MCF 10A (cell line): ENCODE data around the gene SUPV3L1. TPM values are rescaled to one million over a fixed set of nuclear protein-coding genes. Genes with fewer than 3 reads are reported as not detected.

Source experiments
- BruUV-seq: library from RNA; stranded (reverse); fragments of 400-500 nt; replicated peaks from 2 replicates; lab custom pipeline; 2021; lab: Mats Ljungman, UMichigan
- CTCF ChIA-PET: fragments of 300-600 bp; sonication (Branson Sonifier 250); formaldehyde crosslinking; extraction: SDS; loops from one replicate; lab custom pipeline; 2021; ENCODE audit warnings: antibody characterized with exemption, inconsistent platforms; lab: Yijun Ruan, JAX
- POLR2A ChIA-PET: fragments of 300-600, 350-650 bp; sonication (Branson Sonifier 250); formaldehyde crosslinking; extraction: SDS; loops from one replicate; lab custom pipeline; 2020; ENCODE audit warnings: antibody characterized with exemption, inconsistent platforms; lab: Yijun Ruan, JAX
- DNase-seq: peaks from one replicate; pipeline ENCODE4 v3.0.0-alpha.2; 2018; ENCODE audit not compliant: unreplicated experiment
- H3K27ac Mint-ChIP-seq: one replicate; pipeline ENCODE4 v1.8.0; 2022; ENCODE audit warnings: mild to moderate bottlenecking, low read depth, mixed read lengths; ENCODE audit not compliant: unreplicated experiment
- H3K27me3 Mint-ChIP-seq: one replicate; pipeline ENCODE4 v1.8.0; 2022; ENCODE audit warnings: mixed read lengths; ENCODE audit not compliant: insufficient read depth, unreplicated experiment
- H3K36me3 Mint-ChIP-seq: one replicate; pipeline ENCODE4 v1.8.0; 2022; ENCODE audit warnings: mild to moderate bottlenecking, moderate library complexity, mixed read lengths; ENCODE audit not compliant: insufficient read depth, unreplicated experiment
- H3K4me1 Mint-ChIP-seq: one replicate; pipeline ENCODE4 v1.8.0; 2022; ENCODE audit warnings: mixed read lengths; ENCODE audit not compliant: insufficient read depth, unreplicated experiment
- H3K4me3 Mint-ChIP-seq: one replicate; pipeline ENCODE4 v1.8.0; 2022; ENCODE audit warnings: mild to moderate bottlenecking, moderate library complexity, mixed read lengths; ENCODE audit not compliant: unreplicated experiment
- H3K9me3 Mint-ChIP-seq: one replicate; pipeline ENCODE4 v1.8.0; 2022; ENCODE audit warnings: mixed read lengths; ENCODE audit not compliant: unreplicated experiment
- CTCF ChIP-seq: fragments of 200-600 bp; IDR thresholded peaks from one replicate; pipeline ENCODE4 v1.8.0; 2022; ENCODE audit warnings: antibody characterized with exemption, mild to moderate bottlenecking; ENCODE audit not compliant: unreplicated experiment
- intact Hi-C: fragments of 100-400 bp; cut with micrococcal nuclease; formaldehyde crosslinking; loops from 2 replicates; pipeline ENCODE4 v1.14.1; 2022
- total RNA-seq: library from RNA; stranded (reverse); gene quantifications from 2 replicates; pipeline ENCODE4 v1.2.3, GENCODE V29; 2022

SUPV3L1 gene
- total RNA-seq, 1 experiment from 2014 or later, result 73.6 TPM

- intact Hi-C loops, result no loop called here
- POLR2A ChIA-PET, result interaction anchor here (1.0 to 2.7 kb wide), 4 partner anchors 97 to 168 kb away, joined by 3 to 7 read pairs (median 6); no protein-coding TSS in a partner anchor
- Mint-ChIP-seq H3K9me3 (no peaks in the 10 kb centered on the region), H3K27me3 (no peaks in the 10 kb centered on the region), H3K27ac (peak overlapping the region; percentile 88), H3K4me3 (no peak overlapping the region), H3K4me1 (peaks cover 16% of the 10 kb centered on the region), H3K36me3 (no peaks in the 10 kb centered on the region)
- CTCF ChIA-PET, result interaction anchor here (0.6 to 8.3 kb wide), 6 partner anchors 56 to 170 kb away, joined by 3 to 106 read pairs (median 6); no protein-coding TSS in a partner anchor
- no peak for TF ChIP-seq CTCF
- no peak for DNase-seq
- no TSS peak for BruUV-seq
Observed at GRCh38 chr10:69240455-69240854, 60.4 kb downstream of the SUPV3L1 start.

GRCh38 chr10:69241575-69241974, 61.5 kb downstream of the SUPV3L1 start:
- intact Hi-C loops, result no loop called here

GRCh38 chr10:69242040-69242851, 62.2 kb downstream of the SUPV3L1 start:
- H3K36me3 Mint-ChIP-seq, result no peaks in the 10 kb centered on the region
- no peak overlapping the region for H3K27ac Mint-ChIP-seq
- ChIA-PET CTCF (interaction anchor here (1.0 to 1.7 kb wide), 5 partner anchors 16 to 166 kb away, joined by 3 to 5 read pairs (median 4); no protein-coding TSS in a partner anchor), POLR2A (interaction anchor here (0.8 to 2.5 kb wide), 5 partner anchors 28 to 151 kb away, joined by 3 to 6 read pairs (median 3); no protein-coding TSS in a partner anchor)
- intact Hi-C loops, result no loop called here
- no peak for TF ChIP-seq CTCF
- no peak for DNase-seq
- H3K9me3 Mint-ChIP-seq, result no peaks in the 10 kb centered on the region
- no TSS peak for BruUV-seq
- H3K4me3 Mint-ChIP-seq, result no peak overlapping the region
- H3K27me3 Mint-ChIP-seq, result no peaks in the 10 kb centered on the region
- peaks cover 16% of the 10 kb centered on the region for H3K4me1 Mint-ChIP-seq

More at GRCh38 chr10:69241575-69241974, 61.5 kb downstream of the SUPV3L1 start:
- no peak overlapping the region for H3K4me3 Mint-ChIP-seq
- peak; percentile 46 for DNase-seq
- H3K27ac Mint-ChIP-seq, result no peak overlapping the region
- POLR2A ChIA-PET, result interaction anchor here (0.6 to 2.5 kb wide), 4 partner anchors 28 to 152 kb away, joined by 3 to 6 read pairs (median 3); no protein-coding TSS in a partner anchor
- CTCF ChIA-PET, result interaction anchor here (0.7 to 1.7 kb wide), 3 partner anchors 55 to 163 kb away, joined by 4 to 5 read pairs (median 5); no protein-coding TSS in a partner anchor
- BruUV-seq, result no TSS peak
- H3K36me3 Mint-ChIP-seq, result no peaks in the 10 kb centered on the region
- peaks cover 16% of the 10 kb centered on the region for H3K4me1 Mint-ChIP-seq
- H3K9me3 Mint-ChIP-seq, result no peaks in the 10 kb centered on the region
- H3K27me3 Mint-ChIP-seq, result no peaks in the 10 kb centered on the region
- TF ChIP-seq CTCF, result no peak

GRCh38 chr10:69242852-69243212, 62.8 kb downstream of the SUPV3L1 start:
- ChIA-PET POLR2A (interaction anchor here (0.9 to 2.5 kb wide), 3 partner anchors 76 to 95 kb away, joined by 3 to 6 read pairs (median 5); no protein-coding TSS in a partner anchor), CTCF (interaction anchor here (0.7 to 1.1 kb wide), 5 partner anchors 16 to 165 kb away, joined by 3 to 6 read pairs (median 3); no protein-coding TSS in a partner anchor)
- H3K27me3 Mint-ChIP-seq, result no peaks in the 10 kb centered on the region
- H3K4me1 Mint-ChIP-seq, result peaks cover 16% of the 10 kb centered on the region
- TF ChIP-seq CTCF, result no peak
- intact Hi-C loops, result no loop called here
- H3K27ac Mint-ChIP-seq, result no peak overlapping the region
- no peak overlapping the region for H3K4me3 Mint-ChIP-seq
- no peaks in the 10 kb centered on the region for H3K36me3 Mint-ChIP-seq
- no peak for DNase-seq
- H3K9me3 Mint-ChIP-seq, result no peaks in the 10 kb centered on the region
- BruUV-seq, result no TSS peak
